Transverse colon (tissue), 4 donors: ENCODE data around the gene OTULIN. TPM values are rescaled to one million over a fixed set of nuclear protein-coding genes. Genes with fewer than 3 reads are reported as not detected.

Source experiments
- DNase-seq: peaks from one replicate; pipeline ENCODE4 v3.0.0-alpha.2; 2019
- H3K27ac ChIP-seq, 4 donors: fragments of 200-600 bp; sonication (generic); 2 replicates each; pipeline ENCODE4 v1.5.1; 2016 to 2018; ENCODE audit warnings: inconsistent platforms in 4 of 4
- H3K27me3 ChIP-seq: fragments of 200-600 bp; sonication (generic); 2 replicates; pipeline ENCODE4 v1.5.1; 2017; ENCODE audit warnings: inconsistent platforms
- H3K36me3 ChIP-seq, 4 donors: fragments of 200-600 bp; sonication (generic); 2 replicates each; pipeline ENCODE4 v1.5.1; 2017 to 2019; ENCODE audit warnings: inconsistent platforms in 4 of 4
- H3K4me1 ChIP-seq, 4 donors: fragments of 200-600 bp; sonication (generic); 2 replicates each; pipeline ENCODE4 v1.5.1; 2017 to 2020; ENCODE audit warnings: inconsistent platforms in 4 of 4
- H3K4me3 ChIP-seq, 4 donors: fragments of 200-600 bp; sonication (generic); 1 replicate in 1 of 4; 2 replicates in 3 of 4; pipeline versions ENCODE4 v1.5.1 to v1.6.1; 2017 to 2019; ENCODE audit warnings: inconsistent platforms in 4 of 4
- H3K9me3 ChIP-seq, 2 donors: fragments of 200-600 bp; sonication (generic); 2 replicates each; pipeline ENCODE4 v1.5.1; 2017 to 2019; ENCODE audit warnings: inconsistent platforms in 2 of 2
- EP300 ChIP-seq: sonication (generic); formaldehyde crosslinking; IDR thresholded peaks from one replicate; pipeline ENCODE4 v1.6.1; 2017; ENCODE audit warnings: antibody characterized with exemption, low read depth
- POLR2A ChIP-seq: fragments of 450-650 bp; IDR thresholded peaks from one replicate; pipeline ENCODE4 v1.6.1; 2016; ENCODE audit warnings: antibody characterized with exemption, mild to moderate bottlenecking, moderate library complexity
- POLR2AphosphoS5 ChIP-seq, 3 donors: sonication (generic); formaldehyde crosslinking; IDR thresholded peaks; one replicate each; pipeline ENCODE4 v1.6.1; 2016; ENCODE audit warnings: antibody characterized with exemption in 3 of 3
- WGBS, 2 donors: methylation state at CpG; one replicate each; pipeline ENCODE4 v1.1.5; 2018; ENCODE audit warnings: low coverage in 1 of 2; 5-methylcytosine and 5-hydroxymethylcytosine counted together
- in situ Hi-C, 4 donors: fragments of 200-750 bp; cut with MboI; loops; one replicate each; pipeline versions ENCODE4 v1.15.0 to v1.15.1; 2017; ENCODE audit warnings: low sequenced_read_pairs in 3 of 4, low pct_ligation_motif_present in 1 of 4, low pct_unique_long_range_greater_than_20kb in 1 of 4
- intact Hi-C: fragments of 100-400 bp; cut with DNase I; formaldehyde crosslinking; loops from one replicate; pipeline ENCODE4 v1.15.1; 2023; ENCODE audit warnings: low total_unique reads
- total RNA-seq, 4 donors: library from RNA; depleted of rRNA; stranded (reverse); fragments of >200 nt; gene quantifications; one replicate each; pipeline ENCODE4 v1.1.0, GENCODE V29; 2016
- TF ChIP-seq, protein P1 (sequence below), 5 experiments: fragments of 200-600 bp in 3 of 5; fragments of 450-650 bp in 2 of 5; sonication (generic) in 3 of 5; IDR thresholded peaks; 1 replicate in 2 of 5; 2 replicates in 3 of 5; pipeline ENCODE4 v1.5.1; 2016 to 2017; ENCODE audit warnings: antibody characterized with exemption in 5 of 5, inconsistent platforms in 3 of 5, mild to moderate bottlenecking in 2 of 5, moderate library complexity in 1 of 5

Gene OTULIN
- total RNA-seq, 4 donors from 2014 or later: 34.8 to 52.4 (median 40.4) TPM

DNA sequence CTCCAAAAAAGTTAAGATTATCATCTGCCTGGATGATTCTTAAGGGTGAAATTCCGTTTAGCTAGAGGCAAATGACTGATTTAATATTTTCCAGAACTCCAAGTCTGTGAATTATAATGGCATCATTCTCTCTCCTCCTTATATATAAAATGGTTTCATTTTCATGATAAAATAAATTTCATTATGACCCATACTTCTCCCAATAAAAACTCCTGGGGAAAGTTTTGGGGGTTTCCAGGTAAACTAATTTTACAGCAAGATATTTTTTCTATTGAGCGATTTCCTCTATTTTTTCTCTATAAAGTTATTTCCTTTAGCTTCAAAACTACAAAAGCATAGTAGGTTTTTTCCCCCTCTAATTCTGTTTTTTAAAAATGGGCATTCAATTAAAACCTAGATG, 7.6 kb upstream of the OTULIN start:
- Histone ChIP-seq H3K27ac (no peak overlapping the region), H3K4me3 (no peak overlapping the region), H3K27me3 (no peaks in the 10 kb centered on the region), H3K36me3 (no peaks in the 10 kb centered on the region), H3K4me1 (no peaks in the 10 kb centered on the region), H3K9me3 (no peaks in the 10 kb centered on the region)
- DNase-seq: no peak
- in situ Hi-C loops: no loop called here
- 38 to 43% methylated on average over 2 of the region's 2 CpGs for WGBS, 2 donors
- intact Hi-C loops: no loop called here
- TF ChIP-seq, protein P1, sequence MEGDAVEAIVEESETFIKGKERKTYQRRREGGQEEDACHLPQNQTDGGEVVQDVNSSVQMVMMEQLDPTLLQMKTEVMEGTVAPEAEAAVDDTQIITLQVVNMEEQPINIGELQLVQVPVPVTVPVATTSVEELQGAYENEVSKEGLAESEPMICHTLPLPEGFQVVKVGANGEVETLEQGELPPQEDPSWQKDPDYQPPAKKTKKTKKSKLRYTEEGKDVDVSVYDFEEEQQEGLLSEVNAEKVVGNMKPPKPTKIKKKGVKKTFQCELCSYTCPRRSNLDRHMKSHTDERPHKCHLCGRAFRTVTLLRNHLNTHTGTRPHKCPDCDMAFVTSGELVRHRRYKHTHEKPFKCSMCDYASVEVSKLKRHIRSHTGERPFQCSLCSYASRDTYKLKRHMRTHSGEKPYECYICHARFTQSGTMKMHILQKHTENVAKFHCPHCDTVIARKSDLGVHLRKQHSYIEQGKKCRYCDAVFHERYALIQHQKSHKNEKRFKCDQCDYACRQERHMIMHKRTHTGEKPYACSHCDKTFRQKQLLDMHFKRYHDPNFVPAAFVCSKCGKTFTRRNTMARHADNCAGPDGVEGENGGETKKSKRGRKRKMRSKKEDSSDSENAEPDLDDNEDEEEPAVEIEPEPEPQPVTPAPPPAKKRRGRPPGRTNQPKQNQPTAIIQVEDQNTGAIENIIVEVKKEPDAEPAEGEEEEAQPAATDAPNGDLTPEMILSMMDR (IDR thresholded peaks at IDR 0.05): no peak
- no peak for TF ChIP-seq EP300
- TF ChIP-seq POLR2AphosphoS5 (IDR thresholded peaks at IDR 0.05): no peak
- no peak for TF ChIP-seq POLR2A

DNA sequence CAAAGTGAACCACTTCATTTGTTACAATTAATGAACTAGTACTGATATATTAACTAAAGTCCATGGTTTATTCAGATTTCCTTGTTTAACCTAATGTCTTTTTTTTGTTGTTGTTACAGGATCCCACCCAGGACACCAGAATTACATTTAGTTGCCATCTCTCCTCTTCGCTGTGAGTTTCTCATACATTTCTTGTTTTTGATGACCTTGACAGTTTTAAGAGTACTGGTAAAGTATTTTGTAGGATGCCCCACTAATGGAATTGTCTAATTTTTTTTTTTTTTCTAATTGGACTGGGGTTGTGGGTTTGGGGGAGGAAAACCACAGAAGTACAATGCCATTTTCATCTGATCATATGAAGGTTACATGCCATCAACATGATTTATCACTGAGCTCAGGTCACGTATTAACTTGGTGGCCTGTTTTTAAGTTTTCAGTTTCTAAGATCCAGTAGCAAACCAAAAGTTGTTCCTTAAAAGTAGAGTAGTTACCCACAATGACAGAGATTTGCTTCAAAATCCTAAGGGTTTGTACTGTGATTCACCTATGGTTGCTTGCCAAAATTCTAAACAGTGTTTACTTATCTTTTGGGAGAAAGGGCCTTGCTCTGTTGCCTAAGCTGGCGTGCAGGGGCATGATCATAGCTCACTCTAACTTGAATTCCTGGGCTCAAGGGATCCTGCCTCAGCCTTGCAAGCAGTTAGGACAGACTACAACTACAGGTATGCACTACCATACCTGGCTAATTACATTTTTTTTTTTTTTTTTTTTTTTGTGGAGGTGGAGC, 4.5 kb upstream of the OTULIN start:
- TF ChIP-seq POLR2AphosphoS5 (IDR thresholded peaks at IDR 0.05): no peak
- Histone ChIP-seq H3K9me3 (no peaks in the 10 kb centered on the region), H3K4me3 (no peak overlapping the region), H3K27ac (no peak overlapping the region), H3K36me3 (no peaks in the 10 kb centered on the region), H3K4me1 (peaks cover 7 to 15% (median 9%) of the 10 kb centered on the region in 4 donors), H3K27me3 (no peaks in the 10 kb centered on the region)
- in situ Hi-C loops (no loop called here), intact Hi-C loops (no loop called here)
- 83 to 92% methylated on average over 3 of the region's 3 CpGs for WGBS, 2 donors
- no peak for DNase-seq

DNA sequence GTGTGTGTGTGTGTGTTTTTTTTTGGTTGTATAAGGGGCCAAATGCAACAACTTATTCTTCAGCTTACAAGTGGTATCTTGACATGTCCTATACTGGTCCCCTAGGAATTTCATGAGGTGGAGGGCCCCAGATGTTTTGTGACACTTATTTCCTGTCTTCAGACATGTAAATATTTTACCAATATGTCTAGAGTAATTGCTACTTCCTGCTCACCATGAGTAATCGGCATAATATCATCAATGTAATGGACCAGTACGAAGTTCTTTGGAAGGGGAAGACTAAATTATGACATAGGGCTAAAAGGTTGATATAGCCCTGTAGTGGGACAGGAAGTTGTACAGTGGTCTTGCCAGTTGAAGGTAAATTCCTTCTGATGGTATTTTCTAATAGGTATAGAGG, 3.7 kb upstream of the OTULIN start:
- no peaks in the 10 kb centered on the region for H3K27me3 ChIP-seq
- no peak overlapping the region for H3K27ac ChIP-seq
- peaks cover 10 to 18% (median 16%) of the 10 kb centered on the region in 4 donors for H3K4me1 ChIP-seq
- H3K9me3 ChIP-seq: no peaks in the 10 kb centered on the region
- intact Hi-C loops: no loop called here
- no peaks in the 10 kb centered on the region for H3K36me3 ChIP-seq
- TF ChIP-seq, protein P1 (IDR thresholded peaks at IDR 0.05): no peak
- TF ChIP-seq EP300: no peak
- no peak for TF ChIP-seq POLR2AphosphoS5 (IDR thresholded peaks at IDR 0.05)
- no peak for TF ChIP-seq POLR2A
- WGBS, 2 donors: 66 to 76% methylated on average over 2 of the region's 2 CpGs
- DNase-seq: no peak
- H3K4me3 ChIP-seq: no peak overlapping the region
- in situ Hi-C loops: no loop called here

DNA sequence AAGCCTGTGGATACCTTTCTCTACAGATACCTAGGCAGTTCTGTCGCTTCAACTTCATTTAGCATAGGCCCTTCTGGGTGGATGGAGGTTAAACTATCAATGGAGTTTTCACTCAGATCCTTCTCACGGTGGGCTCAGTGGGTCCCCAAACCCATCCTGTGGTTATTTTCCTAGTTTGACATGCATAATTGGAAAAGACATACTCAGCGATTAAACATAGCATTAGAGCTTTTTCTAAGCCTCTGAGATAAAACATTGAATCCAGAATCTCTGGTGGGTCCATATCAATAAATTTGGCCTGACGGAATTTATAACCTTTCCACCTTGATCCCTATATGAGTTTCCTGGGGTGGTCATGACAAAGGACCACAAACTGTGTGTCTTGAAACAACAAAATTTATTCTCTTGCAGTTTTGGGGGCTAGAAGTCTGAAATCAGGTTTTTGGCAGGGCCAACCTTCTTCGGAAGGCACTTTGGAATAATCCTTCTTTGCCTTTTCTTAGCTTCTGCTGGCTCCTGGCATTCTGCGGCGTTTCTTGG, 1.7 kb upstream of the OTULIN start:
- no peak for TF ChIP-seq POLR2A
- TF ChIP-seq, protein P1 (IDR thresholded peaks at IDR 0.05): no peak
- no peak for TF ChIP-seq POLR2AphosphoS5 (IDR thresholded peaks at IDR 0.05)
- TF ChIP-seq EP300: no peak
- in situ Hi-C loops: no loop called here
- no peak for DNase-seq
- 93 to 95% methylated on average over 6 to 7 of the region's 7 CpGs for WGBS, 2 donors
- Histone ChIP-seq H3K4me1 (peaks cover 12 to 37% (median 32%) of the 10 kb centered on the region in 4 donors), H3K4me3 (no peak overlapping the region), H3K9me3 (no peaks in the 10 kb centered on the region), H3K36me3 (no peaks in the 10 kb centered on the region), H3K27ac (peak overlapping the region in 1 of 4 donors; percentile 89), H3K27me3 (no peaks in the 10 kb centered on the region)
- intact Hi-C loops: no loop called here
